ENCODE measurements around the gene ADSS1.

ADSS1 gene

DNA sequence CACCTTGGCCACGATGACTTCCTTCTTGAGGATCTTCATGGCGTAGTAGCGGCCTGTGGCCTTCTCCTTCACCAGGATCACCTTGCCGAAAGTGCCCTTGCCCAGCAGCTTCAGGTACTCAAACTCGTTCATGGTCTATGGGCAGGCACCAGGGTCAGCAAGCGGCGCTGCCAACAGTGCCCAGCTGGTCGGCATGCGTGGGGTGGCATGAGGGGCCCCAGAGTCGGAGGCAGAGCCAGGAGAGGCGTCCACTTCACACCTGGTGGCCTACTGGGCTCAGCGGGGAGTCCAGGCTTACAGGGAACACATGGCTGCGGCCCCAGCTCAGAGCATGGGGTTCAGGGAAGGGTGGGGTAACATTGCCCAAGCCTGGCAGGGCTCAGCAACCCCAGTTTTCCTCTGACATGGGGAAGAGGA, 51.1 kb downstream of the ADSS1 start:
- TF ChIP-seq, protein P1, sequence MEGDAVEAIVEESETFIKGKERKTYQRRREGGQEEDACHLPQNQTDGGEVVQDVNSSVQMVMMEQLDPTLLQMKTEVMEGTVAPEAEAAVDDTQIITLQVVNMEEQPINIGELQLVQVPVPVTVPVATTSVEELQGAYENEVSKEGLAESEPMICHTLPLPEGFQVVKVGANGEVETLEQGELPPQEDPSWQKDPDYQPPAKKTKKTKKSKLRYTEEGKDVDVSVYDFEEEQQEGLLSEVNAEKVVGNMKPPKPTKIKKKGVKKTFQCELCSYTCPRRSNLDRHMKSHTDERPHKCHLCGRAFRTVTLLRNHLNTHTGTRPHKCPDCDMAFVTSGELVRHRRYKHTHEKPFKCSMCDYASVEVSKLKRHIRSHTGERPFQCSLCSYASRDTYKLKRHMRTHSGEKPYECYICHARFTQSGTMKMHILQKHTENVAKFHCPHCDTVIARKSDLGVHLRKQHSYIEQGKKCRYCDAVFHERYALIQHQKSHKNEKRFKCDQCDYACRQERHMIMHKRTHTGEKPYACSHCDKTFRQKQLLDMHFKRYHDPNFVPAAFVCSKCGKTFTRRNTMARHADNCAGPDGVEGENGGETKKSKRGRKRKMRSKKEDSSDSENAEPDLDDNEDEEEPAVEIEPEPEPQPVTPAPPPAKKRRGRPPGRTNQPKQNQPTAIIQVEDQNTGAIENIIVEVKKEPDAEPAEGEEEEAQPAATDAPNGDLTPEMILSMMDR (IDR thresholded peaks at IDR 0.05; ENCODE audit: extremely low read depth, insufficient read depth, missing control alignments) = no peak
- in situ Hi-C loops (cut with MboI; ENCODE audit: low pct_unique_long_range_greater_than_20kb, low sequenced_read_pairs, unreplicated experiment) = no loop called here
- DNase-seq (ENCODE audit: low spot score) = no peak

DNA sequence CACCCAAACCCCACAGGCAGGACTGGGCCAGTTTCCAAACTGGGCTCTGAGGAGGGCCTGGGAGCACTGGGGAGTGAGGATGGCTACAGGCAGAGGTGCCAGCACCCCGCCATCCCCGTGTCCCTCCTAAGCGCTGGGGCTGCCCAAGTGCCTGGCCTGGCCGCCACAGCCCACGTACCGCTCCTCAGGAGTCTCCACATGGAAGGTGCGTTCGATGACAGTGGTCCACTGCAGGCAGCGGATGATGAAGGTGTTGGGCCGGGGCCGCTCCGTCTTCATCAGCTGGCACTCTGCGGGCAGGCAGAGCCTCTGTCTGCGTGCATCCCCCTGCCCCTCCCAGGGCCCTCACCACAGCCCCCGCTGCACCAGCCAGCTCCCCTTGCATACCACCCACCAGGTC, 52.5 kb downstream of the ADSS1 start:
- in situ Hi-C loops (cut with MboI; ENCODE audit: low pct_unique_long_range_greater_than_20kb, low sequenced_read_pairs, unreplicated experiment) = no loop called here
- no peak for DNase-seq (ENCODE audit: low spot score)
- TF ChIP-seq, protein P1 (IDR thresholded peaks at IDR 0.05; ENCODE audit: extremely low read depth, insufficient read depth, missing control alignments) = no peak

DNA sequence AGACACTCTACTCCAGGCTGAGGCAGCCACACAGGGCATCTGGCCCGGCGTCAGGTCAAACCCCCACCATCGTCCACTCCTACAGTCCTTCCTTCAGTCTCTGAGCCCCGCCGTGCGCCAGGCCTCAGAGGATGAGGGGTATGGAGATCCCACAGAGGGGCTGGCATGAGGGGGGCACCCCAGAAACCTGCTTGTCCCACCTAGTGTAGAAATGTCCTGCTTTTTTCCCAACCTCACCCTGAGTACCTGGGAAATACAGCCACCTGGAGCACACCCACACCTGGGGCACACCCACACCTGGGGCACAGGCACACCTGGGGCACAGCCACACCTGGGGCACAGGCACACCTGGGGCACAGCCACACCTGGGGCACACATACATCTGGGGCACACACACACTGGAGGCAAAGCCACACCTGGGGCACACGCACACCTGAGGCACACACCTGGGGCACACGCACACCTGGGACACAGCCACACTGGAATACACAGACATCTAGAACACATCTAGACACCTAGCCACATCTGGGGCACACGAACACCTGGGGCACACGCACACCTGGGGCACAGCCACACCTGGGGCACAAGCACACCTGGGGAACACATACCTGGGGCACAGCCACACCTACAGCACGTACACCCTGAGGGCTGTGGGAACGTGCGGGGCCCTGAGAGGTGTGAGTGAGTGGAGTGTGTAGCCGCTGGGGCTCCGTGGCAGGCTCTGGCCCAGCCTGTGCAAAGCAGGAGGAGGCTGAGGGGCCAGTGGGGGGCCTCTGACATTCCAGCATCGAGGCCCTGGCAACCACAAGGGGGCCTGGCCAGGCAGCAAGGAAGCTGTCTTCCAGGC, 53.2 kb downstream of the ADSS1 start:
- TF ChIP-seq, protein P1 (IDR thresholded peaks at IDR 0.05; ENCODE audit: extremely low read depth, insufficient read depth, missing control alignments) = no peak
- DNase-seq (ENCODE audit: low spot score) = no peak
- in situ Hi-C loops (cut with MboI; ENCODE audit: low pct_unique_long_range_greater_than_20kb, low sequenced_read_pairs, unreplicated experiment) = no loop called here

DNA sequence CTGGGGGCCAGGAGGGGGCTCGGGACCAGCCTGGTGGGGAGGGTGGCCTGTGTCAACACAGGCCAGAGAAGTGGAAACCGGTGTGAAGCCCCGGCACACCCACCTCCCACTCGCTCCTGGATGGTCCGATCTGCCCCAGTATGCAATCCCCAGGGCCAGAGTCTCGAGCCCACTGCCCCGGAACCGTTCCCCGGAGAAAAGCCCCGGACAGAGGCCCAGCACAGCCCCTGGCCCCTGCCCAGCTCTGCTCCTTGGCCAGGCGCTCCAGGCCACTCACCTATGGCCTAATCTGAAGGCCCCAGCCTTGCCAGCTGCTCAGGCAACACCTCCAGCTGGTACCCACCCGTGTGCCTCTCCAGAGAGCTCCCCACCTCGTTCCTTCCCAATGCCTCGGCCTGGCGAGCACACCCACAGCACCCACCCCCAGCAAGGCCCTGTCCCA, 53.8 kb downstream of the ADSS1 start:
- DNase-seq (ENCODE audit: low spot score) = no peak
- TF ChIP-seq, protein P1 (IDR thresholded peaks at IDR 0.05; ENCODE audit: extremely low read depth, insufficient read depth, missing control alignments) = no peak
- in situ Hi-C loops (cut with MboI; ENCODE audit: low pct_unique_long_range_greater_than_20kb, low sequenced_read_pairs, unreplicated experiment) = no loop called here

DNA sequence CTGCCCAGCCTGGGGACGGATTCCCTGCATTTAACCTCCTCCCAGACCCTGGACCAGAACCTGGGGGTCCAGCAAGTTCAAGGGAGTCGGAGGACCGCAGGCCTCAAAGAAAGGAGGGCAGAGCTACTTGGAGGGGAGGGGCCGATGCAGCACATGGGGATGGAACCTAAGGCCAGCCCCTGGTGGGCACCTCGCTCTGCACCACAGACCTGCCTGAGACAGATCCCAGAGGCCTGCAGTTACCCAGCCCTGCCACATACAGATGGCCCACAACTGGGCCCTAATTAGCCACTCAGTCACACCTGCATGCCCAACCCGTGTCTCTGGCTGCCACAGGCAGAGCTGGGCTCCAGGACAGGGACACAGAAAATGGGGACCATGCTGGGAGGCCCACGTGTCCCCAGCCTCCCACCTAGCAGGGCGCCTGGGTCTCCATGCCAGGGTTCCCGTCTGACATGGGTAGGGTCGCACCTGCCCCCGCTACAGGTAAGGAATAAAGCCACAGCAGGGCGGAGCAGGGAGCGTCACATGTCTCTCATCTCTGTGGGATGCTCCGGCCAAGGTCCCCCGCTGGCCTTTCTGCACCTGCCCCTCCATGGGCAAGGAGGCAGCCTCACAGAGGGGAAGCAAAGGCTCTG, 54.8 kb downstream of the ADSS1 start:
- TF ChIP-seq, protein P1 (IDR thresholded peaks at IDR 0.05; ENCODE audit: extremely low read depth, insufficient read depth, missing control alignments) = no peak
- DNase-seq (ENCODE audit: low spot score) = no peak
- in situ Hi-C loops (cut with MboI; ENCODE audit: low pct_unique_long_range_greater_than_20kb, low sequenced_read_pairs, unreplicated experiment) = no loop called here

DNA sequence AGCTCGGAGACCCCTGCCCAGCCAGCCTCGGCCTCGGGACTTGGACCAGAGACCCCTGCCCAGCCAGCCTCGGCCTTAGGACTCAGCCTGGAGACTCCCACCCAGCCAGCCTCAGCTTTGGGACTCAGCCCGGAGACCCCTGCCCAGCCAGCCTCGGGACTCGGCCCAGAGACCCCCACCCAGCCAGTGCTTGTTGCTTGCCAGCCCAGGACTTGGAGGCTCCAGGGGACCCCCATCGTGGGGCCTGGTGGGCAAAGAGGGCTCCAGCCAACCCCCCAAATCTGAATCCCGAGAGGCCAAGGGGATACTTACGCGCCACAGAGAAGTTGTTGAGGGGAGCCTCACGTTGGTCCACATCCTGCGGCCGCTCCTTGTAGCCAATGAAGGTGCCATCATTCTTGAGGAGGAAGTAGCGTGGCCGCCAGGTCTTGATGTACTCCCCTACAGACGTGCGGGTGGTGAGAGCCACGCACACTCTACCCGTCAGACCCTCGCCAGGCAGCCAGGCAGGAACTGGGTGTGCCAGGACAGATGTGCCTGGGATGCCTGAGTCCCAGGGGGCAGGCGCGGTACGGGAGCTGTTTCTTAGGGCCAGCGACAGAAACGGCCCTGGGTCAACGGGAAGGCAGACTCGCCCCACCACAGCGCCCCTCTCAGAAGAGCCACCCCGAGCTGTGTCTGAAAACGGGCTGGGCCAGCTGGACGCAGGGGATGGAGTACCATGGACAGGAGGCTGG, 55.9 kb downstream of the ADSS1 start:
- in situ Hi-C loops (cut with MboI; ENCODE audit: low pct_unique_long_range_greater_than_20kb, low sequenced_read_pairs, unreplicated experiment) = no loop called here
- no peak for DNase-seq (ENCODE audit: low spot score)
- TF ChIP-seq, protein P1 (IDR thresholded peaks at IDR 0.05; ENCODE audit: extremely low read depth, insufficient read depth, missing control alignments) = no peak

All from GM13977 (cell line).